Neural cell (in vitro differentiated cells): Measurements from ENCODE around the gene LSMEM2. TPM values are rescaled to one million over a fixed set of nuclear protein-coding genes. Genes with fewer than 3 reads are reported as not detected.

Source experiments
- H2AFZ ChIP-seq: fragments of 200-600, 300-800 bp; sonication (generic), shearing (Covaris generic); 2 replicates; pipeline ENCODE4 v1.6.0; 2014; ENCODE audit warnings: low read depth, mild to moderate bottlenecking, antibody characterized with exemption, low read length, moderate library complexity
- H3F3A ChIP-seq: fragments of 200-600 bp; shearing (Covaris generic); 2 replicates; pipeline ENCODE4 v1.6.1; 2016; ENCODE audit warnings: mild to moderate bottlenecking, moderate library complexity, mixed read lengths, antibody characterized with exemption, low read length; ENCODE audit not compliant: insufficient read depth, poor library complexity, severe bottlenecking
- H3K27ac ChIP-seq: fragments of 200-600, 300-800 bp; sonication (generic), shearing (Covaris generic); 2 replicates; pipeline ENCODE4 v1.5.1; 2014; ENCODE audit warnings: mild to moderate bottlenecking, low read length, moderate library complexity
- H3K27me3 ChIP-seq: fragments of 300-800, 200-600 bp; sonication (generic), shearing (Covaris generic); 2 replicates; pipeline ENCODE4 v1.6.0; 2014; ENCODE audit warnings: mild to moderate bottlenecking, low read depth, low read length, moderate library complexity; ENCODE audit not compliant: insufficient read depth
- H3K36me3 ChIP-seq: fragments of 300-800, 200-600 bp; sonication (generic), shearing (Covaris generic); 2 replicates; pipeline ENCODE4 v1.5.1; 2014; ENCODE audit warnings: mild to moderate bottlenecking, antibody characterized with exemption, low read length, moderate library complexity; ENCODE audit not compliant: insufficient read depth
- H3K4me2 ChIP-seq: fragments of 300-800, 200-600 bp; sonication (generic), shearing (Covaris generic); 2 replicates; pipeline ENCODE4 v1.6.0; 2014; ENCODE audit warnings: mild to moderate bottlenecking, low read length
- H3K4me3 ChIP-seq: fragments of 300-800, 200-600 bp; sonication (generic), shearing (Covaris generic); 2 replicates; pipeline ENCODE4 v1.5.1; 2014; ENCODE audit warnings: mild to moderate bottlenecking, low read length, moderate library complexity
- H3K79me2 ChIP-seq: fragments of 200-600 bp; shearing (Covaris generic); replicated peaks from 2 replicates; pipeline ENCODE4 v1.6.0; 2014; ENCODE audit warnings: mild to moderate bottlenecking, low read length, moderate library complexity; ENCODE audit not compliant: insufficient read depth
- H3K9ac ChIP-seq: fragments of 300-800, 200-600 bp; sonication (generic), shearing (Covaris generic); 2 replicates; pipeline ENCODE4 v1.6.1; 2016; ENCODE audit warnings: mild to moderate bottlenecking, low read length, mixed read lengths
- H3K9me2 ChIP-seq: fragments of 200-600 bp; shearing (Covaris generic); 2 replicates; pipeline ENCODE4 v1.6.1; 2016; ENCODE audit warnings: mild to moderate bottlenecking, low read length, mixed read lengths; ENCODE audit not compliant: insufficient read depth
- H3K9me3 ChIP-seq: fragments of 200-600, 300-800 bp; sonication (generic), shearing (Covaris generic); 2 replicates; pipeline ENCODE4 v1.6.1; 2016; ENCODE audit warnings: mild to moderate bottlenecking, mixed run types, low read length, moderate library complexity, mixed read lengths
- H4K20me1 ChIP-seq: fragments of 200-600 bp; shearing (Covaris generic); 2 replicates; pipeline ENCODE4 v1.6.1; 2016; ENCODE audit warnings: mild to moderate bottlenecking, mixed run types; ENCODE audit not compliant: insufficient read depth
- EP300 ChIP-seq: fragments of 450-650 bp; conservative IDR thresholded peaks from 2 replicates; pipeline ENCODE4 v1.6.1; 2014; ENCODE audit warnings: antibody characterized with exemption, mild to moderate bottlenecking, moderate library complexity; ENCODE audit not compliant: poor library complexity, severe bottlenecking
- EZH2 ChIP-seq: fragments of 200-600, 300-800 bp; shearing (Covaris generic), sonication (generic); IDR thresholded peaks from 2 replicates; pipeline ENCODE4 v1.6.1; 2014; ENCODE audit warnings: antibody characterized with exemption, low read length, borderline replicate concordance, mild to moderate bottlenecking; ENCODE audit not compliant: insufficient read depth, poor library complexity, severe bottlenecking
- MXI1 ChIP-seq: fragments of 450-650 bp; conservative IDR thresholded peaks from 2 replicates; pipeline ENCODE4 v1.6.1; 2014; ENCODE audit warnings: antibody characterized with exemption, mild to moderate bottlenecking; ENCODE audit not compliant: poor library complexity, severe bottlenecking
- POLR2AphosphoS5 ChIP-seq: IDR thresholded peaks from 2 replicates; pipeline ENCODE4 v1.6.1; 2012
- RAD21 ChIP-seq: fragments of 450-650 bp; conservative IDR thresholded peaks from 2 replicates; pipeline ENCODE4 v1.6.1; 2014; ENCODE audit warnings: antibody characterized with exemption, mild to moderate bottlenecking, moderate library complexity
- REST ChIP-seq: IDR thresholded peaks from 2 replicates; pipeline ENCODE4 v1.6.1; 2012; ENCODE audit warnings: borderline replicate concordance
- SMC3 ChIP-seq: fragments of 450-650 bp; conservative IDR thresholded peaks from 2 replicates; pipeline ENCODE4 v1.6.1; 2014; ENCODE audit warnings: antibody characterized with exemption, mild to moderate bottlenecking, moderate library complexity; ENCODE audit not compliant: poor library complexity
- TAF1 ChIP-seq: IDR thresholded peaks from 2 replicates; pipeline ENCODE4 v1.6.1; 2012; ENCODE audit warnings: low read depth
- polyA plus RNA-seq: library from polyadenylated mRNA; depleted of rRNA; stranded (reverse); fragments of >200 nt; gene quantifications from 2 replicates; pipeline ENCODE4 v1.2.3, GENCODE V29; 2014
- TF ChIP-seq, protein P1 (sequence below): fragments of 450-650 bp; IDR thresholded peaks from 2 replicates; pipeline ENCODE4 v1.5.1; 2014; ENCODE audit warnings: antibody characterized with exemption, mild to moderate bottlenecking, moderate library complexity; ENCODE audit not compliant: poor library complexity, severe bottlenecking

LSMEM2 gene
- polyA plus RNA-seq, 1 donor from 2014 or later: not detected

- Histone ChIP-seq H3K9me2 (no peaks in the 10 kb centered on the region), H3K79me2 (peaks cover 6% of the 10 kb centered on the region), H3F3A (no peaks in the 10 kb centered on the region), H3K4me2 (no peak overlapping the region), H3K9me3 (no peaks in the 10 kb centered on the region), H3K27ac (no peak overlapping the region), H3K27me3 (no peaks in the 10 kb centered on the region), H3K9ac (no peak overlapping the region), H4K20me1 (no peaks in the 10 kb centered on the region), H3K4me3 (no peak overlapping the region), H2AFZ (no peak overlapping the region), H3K36me3 (no peaks in the 10 kb centered on the region)
- no peak for TF ChIP-seq EZH2
- TF ChIP-seq REST: no peak
- TF ChIP-seq, protein P1, sequence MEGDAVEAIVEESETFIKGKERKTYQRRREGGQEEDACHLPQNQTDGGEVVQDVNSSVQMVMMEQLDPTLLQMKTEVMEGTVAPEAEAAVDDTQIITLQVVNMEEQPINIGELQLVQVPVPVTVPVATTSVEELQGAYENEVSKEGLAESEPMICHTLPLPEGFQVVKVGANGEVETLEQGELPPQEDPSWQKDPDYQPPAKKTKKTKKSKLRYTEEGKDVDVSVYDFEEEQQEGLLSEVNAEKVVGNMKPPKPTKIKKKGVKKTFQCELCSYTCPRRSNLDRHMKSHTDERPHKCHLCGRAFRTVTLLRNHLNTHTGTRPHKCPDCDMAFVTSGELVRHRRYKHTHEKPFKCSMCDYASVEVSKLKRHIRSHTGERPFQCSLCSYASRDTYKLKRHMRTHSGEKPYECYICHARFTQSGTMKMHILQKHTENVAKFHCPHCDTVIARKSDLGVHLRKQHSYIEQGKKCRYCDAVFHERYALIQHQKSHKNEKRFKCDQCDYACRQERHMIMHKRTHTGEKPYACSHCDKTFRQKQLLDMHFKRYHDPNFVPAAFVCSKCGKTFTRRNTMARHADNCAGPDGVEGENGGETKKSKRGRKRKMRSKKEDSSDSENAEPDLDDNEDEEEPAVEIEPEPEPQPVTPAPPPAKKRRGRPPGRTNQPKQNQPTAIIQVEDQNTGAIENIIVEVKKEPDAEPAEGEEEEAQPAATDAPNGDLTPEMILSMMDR: no peak
- TF ChIP-seq EP300: no peak
- TF ChIP-seq SMC3: no peak
- no peak for TF ChIP-seq POLR2AphosphoS5
- no peak for TF ChIP-seq MXI1
- TF ChIP-seq RAD21: no peak
- TF ChIP-seq TAF1: no peak
Observed at GRCh38 chr3:50294492-50295403, 15.9 kb downstream of the LSMEM2 start.

DNA sequence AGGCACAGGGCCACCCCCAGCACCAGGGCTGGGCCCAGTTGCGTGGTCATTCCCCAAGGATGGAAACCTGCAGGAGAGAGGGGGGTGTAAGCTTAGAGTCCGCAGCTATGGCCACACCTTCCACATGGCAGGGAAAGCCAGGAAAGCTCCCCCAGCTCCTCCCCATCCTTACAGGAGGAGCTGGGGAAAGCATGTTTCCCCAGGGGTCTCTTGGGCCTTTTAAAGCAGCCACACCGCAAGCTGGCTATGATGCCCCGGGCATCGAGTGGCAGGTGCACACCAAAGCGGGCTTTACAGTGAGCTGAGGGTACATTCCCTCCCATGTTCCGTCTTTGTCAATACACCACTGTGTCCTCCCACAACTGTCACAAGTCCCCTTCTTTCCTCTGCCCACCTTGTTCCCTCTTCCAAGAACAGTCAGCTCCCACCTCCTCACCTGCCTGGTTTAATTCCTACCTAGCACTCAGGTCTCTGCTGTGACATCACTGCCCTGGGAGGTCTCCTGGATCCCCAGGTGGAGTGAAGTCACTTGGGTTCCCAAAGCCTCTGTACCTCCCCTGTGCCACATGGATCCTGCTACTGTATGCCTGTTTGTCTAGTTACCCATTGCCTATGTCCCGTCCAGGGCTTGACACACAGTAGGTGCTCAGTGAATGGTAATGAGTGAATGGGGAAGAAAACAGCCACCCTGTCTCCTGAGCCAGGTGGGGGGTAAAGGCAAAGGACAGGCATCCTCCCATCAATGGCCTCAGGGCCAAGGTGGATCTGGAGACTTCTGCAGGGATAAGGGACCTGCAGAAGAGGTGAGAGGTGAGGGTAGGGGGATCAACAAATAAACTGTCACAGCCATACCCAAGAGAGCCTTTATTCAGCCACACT, 16.9 kb downstream of the LSMEM2 start:
- Histone ChIP-seq H3K9ac (no peak overlapping the region), H4K20me1 (no peaks in the 10 kb centered on the region), H3K27me3 (no peaks in the 10 kb centered on the region), H3K27ac (no peak overlapping the region), H3K36me3 (no peaks in the 10 kb centered on the region), H3K4me2 (no peak overlapping the region), H3F3A (no peaks in the 10 kb centered on the region), H3K9me2 (no peaks in the 10 kb centered on the region), H2AFZ (no peak overlapping the region), H3K9me3 (no peaks in the 10 kb centered on the region), H3K4me3 (no peak overlapping the region), H3K79me2 (peaks cover 6% of the 10 kb centered on the region)
- TF ChIP-seq SMC3 (no peak), TAF1 (no peak), MXI1 (no peak), EZH2 (no peak), EP300 (no peak), RAD21 (no peak), REST (no peak), POLR2AphosphoS5 (no peak)
- TF ChIP-seq, protein P1: no peak
